GM21360 (cell line): Measurements from ENCODE around the gene WDR82.
A peak's percentile ranks its signal among the peaks of the same experiment; 100 is the strongest.
"Not testable (repeated sequence)": the region's sequence is repeated elsewhere in the genome, so short reads cannot be mapped to it uniquely, and the experiment has no call there.

ENCODE experiments used
- ATAC-seq: cut with Tn5 transposase; IDR thresholded peaks from one replicate; pipeline ENCODE4 v1.9.1; 2021; ENCODE audit warnings: mild to moderate bottlenecking, moderate library complexity; ENCODE audit not compliant: unreplicated experiment

Gene WDR82

DNA sequence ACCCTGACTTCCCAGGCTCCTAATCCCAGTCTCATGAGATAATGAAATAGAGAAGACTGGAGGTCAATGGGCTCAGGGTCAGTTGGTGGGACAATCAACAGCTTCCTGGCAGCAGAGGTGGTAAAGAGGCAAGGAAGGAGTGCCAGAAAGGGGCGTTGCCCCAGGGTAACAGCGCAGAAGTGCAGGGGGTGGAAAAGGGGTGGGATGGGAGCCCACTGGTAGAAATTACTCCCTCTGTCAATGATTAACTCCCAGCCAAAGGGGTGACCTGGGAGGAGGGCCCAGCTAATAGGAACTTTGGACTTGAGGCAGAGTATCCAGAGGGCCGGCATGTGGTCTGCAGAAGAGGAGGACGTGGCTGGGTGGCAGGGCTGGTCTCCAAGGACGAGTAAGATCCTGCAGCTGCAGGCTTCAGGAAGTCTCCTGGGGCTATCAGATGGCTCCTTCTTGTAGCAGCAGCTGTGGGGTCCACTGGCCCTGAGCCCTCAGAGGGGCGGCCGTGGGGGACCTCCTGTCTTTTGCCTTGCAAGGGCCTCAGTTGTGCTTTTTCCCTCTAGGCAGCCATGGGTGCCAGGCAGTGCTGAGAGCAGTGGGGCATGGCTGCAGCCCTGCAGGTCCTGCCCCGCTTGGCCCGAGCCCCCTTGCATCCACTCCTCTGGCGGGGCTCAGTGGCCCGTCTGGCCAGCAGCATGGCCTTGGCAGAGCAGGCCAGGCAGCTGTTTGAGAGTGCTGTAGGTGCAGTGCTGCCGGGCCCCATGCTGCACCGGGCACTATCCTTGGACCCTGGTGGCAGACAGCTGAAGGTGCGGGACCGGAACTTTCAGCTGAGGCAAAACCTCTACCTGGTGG is 11.5 kb upstream of the WDR82 start:
- no peak for ATAC-seq

GRCh38 chr3:52289338-52289746 is 10.9 kb upstream of the WDR82 start:
- no peak for ATAC-seq

- no peak for ATAC-seq
These were observed 10.2 kb upstream of the WDR82 start for GRCh38 chr3:52288674-52289073.

GRCh38 chr3:52286777-52287110 is 8.3 kb upstream of the WDR82 start:
- no peak for ATAC-seq

DNA sequence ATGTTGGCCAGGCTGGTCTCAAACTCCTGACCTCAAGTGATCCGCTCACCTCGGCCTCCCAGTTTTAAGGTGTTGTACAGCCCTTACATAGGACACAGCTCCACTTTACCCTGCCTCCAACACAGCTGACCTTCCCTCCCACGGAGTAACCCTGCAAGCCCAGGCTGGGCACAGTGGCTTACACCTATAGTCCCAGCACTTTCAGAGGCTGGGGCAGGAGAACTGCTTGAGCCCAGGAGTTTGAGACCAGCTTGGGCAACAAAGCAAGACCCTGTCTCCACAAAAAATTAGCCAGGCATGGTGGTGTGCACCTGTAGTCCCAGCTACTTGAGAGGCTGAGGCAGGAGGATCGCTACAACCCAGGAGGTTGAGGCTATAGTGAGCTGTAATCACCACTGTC is 5.6 kb upstream of the WDR82 start:
- ATAC-seq, result not testable (repeated sequence)

GRCh38 chr3:52283306-52283705 is 4.9 kb upstream of the WDR82 start:
- no peak for ATAC-seq

DNA sequence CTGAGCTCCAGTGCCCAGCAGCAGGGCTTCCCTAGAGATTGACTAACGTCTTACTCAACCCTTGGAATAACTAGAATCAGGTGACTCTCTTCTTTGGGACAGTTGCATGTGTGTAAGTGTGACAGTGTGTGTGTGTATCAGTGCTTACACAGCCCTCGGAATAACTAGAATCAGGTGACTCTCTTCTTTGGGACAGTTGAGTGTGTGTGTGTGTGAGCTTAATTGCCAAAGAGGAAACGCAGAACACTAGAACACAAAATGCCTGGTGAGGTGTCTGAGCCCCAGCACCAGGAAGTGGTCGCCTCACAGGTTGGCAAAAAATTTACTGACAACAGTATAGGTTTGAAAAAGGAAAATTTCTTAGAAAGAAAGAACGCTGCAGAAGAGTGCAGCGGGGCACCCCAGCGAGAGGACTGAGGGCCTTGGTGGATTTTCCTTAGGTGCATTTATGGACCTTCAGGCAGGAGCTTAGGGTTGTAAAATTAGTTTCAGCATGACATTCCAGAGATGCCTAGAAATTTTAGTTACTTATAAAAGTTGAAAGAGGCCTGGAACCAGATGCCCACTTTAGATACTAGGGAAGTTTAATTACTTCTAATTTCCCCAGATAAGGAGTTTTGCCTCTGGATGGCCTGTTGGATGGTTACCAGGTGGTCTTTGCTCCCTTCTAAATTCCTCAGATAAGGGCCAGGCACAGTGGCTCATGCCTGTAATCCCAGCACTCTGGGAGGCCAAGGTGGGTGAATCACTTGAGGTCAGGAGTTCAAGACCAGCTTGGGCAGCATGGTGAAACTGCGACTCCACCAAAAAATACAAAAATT is 3.7 kb upstream of the WDR82 start:
- no peak for ATAC-seq

DNA sequence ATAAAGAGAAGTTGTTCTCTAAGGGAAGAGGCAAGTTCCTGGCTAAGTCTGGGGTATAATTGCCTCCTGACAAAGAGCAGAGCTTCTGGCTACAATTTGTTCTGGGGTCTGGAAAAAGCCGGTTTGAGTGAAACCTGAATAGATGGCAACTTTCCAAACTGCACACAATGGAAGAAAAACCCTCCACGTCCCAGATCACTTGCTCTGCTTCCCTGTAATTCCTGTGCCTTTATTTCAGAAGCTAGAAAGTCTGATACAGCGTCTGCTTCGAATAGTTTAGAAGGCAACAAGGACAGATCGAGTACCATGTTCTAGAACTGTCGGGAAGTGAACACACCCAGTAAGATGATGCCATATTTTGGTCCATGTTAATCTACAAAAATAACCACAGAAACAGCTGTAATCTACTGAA is 1.6 kb upstream of the WDR82 start:
- no peak for ATAC-seq

- no peak for ATAC-seq
These were observed 1.1 kb upstream of the WDR82 start for GRCh38 chr3:52279596-52279995.

- peak; percentile 53 for ATAC-seq
These were observed 408 bp downstream of the WDR82 start for GRCh38 chr3:52277972-52278509.

DNA sequence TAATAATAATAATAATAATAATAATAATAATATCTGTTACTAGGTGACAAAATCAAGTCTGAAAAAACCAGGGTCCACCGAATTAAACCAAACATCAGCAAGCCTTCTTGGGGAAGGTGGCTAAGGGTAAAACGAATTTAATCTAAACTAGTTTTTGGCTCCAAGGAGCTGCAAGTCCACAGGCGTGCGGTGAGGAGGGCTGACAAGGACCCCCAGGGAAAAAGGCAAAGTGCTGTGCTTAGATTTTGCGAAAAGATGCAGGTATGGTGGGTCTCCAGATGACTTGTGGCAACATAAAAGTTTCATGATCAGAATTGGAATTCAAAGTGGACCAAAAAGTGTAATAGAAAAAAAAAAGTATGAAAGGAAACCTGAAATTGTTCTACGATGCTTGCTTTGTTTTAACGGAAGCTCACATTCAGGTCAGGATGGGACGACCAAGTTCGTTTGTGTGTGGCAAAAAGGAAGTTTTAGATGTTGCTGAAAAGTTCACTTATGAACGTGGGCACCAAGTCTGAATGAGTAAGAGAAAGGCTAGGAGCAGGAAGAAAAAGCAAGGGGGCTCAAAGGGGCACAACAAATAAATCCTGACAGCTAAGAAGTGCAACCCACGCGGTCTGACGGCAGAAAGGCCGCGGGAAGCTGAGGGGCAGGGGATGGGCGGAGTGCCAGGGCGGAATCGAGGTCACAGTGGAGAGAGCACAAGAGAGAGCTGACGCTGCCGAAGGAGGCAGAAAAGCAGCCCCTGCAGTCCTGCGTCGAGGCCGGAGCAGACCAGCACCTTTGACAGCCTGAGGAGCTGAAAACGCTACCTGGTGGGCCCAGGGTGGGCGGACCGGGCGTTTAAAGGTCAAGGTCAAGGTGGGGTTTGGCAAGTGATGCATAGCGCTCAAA is 1.1 kb downstream of the WDR82 start:
- ATAC-seq, result no peak

DNA sequence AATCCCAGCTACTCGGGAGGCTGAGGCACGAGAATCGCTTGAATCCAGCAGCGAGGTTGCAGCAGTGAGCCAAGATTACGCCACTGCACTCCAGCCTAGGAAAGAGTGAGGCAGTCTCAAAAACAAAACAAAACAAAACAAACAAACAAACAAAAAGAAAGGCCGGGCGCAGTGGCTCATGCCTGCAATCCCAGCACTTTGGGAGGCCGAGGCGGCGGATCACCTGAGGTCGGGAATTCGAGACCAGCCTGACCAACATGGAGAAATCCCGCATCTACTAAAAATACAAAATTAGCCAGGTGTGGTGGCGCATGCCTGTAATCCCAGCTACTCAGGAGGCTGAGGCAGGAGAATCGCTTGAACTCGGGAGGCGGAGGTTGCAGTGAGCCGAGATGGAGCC is 3.7 kb downstream of the WDR82 start:
- ATAC-seq, result not testable (repeated sequence)

GRCh38 chr3:52272831-52273230 is 5.6 kb downstream of the WDR82 start:
- no peak for ATAC-seq

- ATAC-seq, result not testable (repeated sequence)
These were observed 6.3 kb downstream of the WDR82 start for GRCh38 chr3:52272172-52272571.

DNA sequence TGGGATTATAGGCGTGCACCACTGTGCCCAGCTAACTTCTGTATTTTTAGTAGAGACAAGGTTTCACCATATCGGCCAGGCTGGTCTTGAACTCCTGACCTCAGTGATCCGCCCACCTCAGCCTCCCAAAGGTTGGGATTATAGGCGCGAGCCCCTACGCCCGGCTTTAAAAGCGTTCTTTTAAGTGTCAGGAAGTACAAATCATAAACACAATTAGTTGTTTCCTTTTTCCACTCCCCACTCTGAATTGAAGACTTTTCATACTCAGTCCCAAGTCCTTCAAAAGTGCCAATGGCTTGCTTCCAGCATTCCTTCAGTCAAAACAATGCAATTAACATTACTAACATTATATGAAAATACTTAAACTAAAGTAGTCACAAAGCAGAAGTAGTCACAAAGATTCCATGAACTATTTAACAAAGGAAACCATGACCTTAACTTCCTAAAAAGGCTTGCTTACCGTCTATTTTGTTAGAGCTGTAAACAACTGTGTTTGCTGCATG is 8.1 kb downstream of the WDR82 start:
- no peak for ATAC-seq

DNA sequence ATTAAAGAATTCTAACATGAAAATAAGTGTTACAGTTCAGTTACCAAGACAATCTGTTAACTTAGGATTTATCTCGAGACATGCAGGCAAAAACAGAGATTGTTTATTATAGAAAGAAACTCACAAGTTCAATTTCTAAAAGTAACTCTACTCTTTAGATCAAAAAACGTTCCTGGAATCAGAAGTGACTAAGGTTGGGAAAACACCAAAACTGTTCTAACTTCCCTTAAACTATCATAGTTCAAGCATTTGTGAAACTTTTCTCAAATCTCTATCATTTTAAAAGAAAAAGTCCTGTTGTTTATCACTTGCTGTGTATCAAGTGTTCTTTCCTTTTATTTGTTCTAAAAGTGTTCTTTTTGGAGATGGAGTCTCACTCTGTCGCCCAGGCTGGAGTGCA is 8.7 kb downstream of the WDR82 start:
- no peak for ATAC-seq

DNA sequence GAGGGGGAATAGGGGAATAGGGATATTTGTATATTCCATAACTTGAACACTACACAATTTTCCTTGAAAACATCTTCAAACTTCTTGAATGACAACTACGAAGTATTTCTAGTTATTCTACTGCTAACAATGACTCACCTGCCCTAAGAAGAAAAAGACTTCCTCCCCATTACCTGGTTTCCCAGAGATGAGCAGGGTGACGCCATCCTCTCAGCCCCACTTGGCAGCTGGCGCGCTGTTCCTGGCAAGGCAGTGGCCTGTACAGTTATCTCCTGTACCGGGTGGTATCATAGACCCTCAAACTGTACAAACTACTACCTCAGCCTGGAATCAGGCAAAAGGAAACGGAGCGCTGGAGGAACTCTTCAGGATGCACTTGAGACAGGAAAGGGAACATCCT is 10.4 kb downstream of the WDR82 start:
- no peak for ATAC-seq

DNA sequence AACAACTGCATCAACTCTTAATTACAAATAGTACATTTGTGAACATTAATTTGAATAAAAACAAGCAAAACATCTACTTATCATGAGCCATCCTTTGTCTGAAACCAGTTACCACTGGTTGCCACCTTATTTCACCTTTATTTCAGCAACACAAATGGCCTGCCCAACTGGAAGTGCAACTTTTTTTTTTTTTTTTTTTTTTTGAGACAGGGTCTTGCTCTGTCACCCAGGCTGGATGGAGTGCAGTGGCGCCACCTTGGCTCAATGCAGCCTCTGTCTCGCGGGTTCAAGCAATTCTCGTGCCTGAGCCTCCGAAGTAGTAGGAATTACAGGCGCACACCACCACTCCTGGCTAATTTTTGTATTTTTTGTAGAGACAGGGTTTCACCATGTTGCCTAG is 13.1 kb downstream of the WDR82 start:
- ATAC-seq, result no peak

GRCh38 chr3:52262447-52262846 is 16.0 kb downstream of the WDR82 start:
- no peak for ATAC-seq

DNA sequence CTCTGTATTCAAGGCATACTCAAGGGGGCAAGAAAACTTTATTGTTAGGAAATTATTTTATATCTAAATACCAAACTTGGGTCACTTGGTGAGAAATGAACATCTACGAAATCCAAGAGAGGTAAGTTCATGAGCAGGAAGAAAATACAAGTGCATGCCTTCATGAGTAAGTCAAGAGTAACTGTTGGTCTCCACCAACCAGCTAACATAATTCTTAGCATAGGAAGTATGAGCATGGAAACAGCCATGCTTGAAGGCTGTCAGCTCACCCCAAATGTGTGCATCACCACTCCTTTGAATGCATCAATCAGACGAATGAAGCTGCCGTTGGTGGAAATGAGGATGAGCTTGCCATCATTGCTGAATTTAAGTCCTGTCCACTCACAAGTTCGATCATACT is 19.0 kb downstream of the WDR82 start:
- no peak for ATAC-seq

- ATAC-seq, result no peak
These were observed 19.4 kb downstream of the WDR82 start for GRCh38 chr3:52259035-52259434.
